ENCODE results near the gene MPIG6B.

The MPIG6B gene

DNA sequence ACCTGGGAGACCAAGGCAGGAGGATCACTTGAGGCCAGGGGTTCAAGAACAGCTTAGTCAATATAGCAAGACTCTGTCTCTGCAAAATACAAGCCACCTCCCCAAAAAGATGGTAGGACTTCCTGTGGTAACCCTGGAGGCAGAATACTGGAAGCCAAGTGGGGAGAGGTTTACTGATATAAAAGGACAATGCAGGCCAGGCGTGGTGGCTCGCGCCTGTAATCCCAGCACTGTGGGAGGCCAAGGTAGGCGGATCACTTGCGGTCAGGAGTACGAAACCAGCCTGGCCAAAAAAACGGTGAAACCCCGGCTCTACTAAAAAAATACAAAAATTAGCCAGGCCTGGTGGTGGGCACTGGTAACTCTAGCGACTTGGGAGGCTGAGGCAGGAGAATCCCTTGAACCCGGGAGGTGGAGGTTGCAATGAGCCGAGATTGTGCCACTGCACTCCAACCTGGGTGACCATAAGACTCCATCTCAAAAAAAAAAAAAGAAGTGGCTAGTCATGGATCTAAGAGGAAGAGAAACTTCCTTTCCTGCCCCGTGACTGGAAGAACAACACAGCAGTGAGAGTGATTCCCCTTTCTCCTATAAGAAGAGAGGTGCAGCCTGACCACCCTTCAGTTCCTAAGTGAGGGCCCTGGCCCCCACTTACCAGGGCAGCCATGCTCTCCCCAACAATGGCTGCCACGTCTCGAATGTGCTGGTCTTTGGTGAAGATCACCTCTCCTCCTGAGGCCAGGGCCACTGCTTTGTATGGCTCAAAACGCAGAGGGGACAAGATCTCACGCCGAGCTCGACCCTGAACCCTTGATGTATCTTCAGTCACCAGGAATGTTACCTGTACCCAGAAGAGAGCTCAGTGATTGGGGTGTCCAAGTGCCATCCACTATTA, 45.4 kb downstream of the MPIG6B start:
- DNase-seq (ENCODE audit: low spot score), result peak; percentile 43

DNA sequence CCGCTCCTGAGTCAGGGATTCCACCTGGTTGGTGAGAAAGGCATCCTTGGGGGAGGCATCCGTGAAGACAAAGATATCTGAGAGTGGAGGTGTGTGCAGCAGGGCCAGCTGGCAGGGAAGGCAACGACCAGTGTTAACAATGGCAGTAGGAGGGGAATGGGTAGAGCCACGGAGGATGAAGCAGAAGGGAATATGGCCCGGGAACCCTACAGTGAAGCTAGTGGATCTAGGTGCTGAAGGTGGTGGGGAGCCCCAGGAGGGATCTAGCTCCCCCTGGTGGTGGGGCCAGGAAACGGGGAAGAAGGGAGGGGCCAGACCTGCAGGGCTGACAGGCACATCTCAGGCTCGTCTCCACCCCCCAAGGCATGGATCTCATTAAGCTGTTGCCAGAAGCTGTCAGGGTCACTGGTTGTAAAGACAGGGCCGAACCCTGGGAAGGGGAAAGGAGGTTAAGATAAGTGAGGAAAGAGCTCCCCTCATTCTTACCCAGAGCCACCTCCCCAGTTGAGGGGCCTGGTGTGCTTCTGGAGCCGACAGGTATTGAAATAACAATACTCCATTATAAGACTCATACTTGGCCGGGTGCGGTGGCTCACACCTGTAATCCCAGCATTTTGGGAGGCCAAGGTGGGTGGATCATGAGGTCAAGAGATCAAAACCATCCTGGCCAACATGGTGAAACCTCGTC, 46.7 kb downstream of the MPIG6B start:
- DNase-seq (ENCODE audit: low spot score), result peak; percentile 31

DNA sequence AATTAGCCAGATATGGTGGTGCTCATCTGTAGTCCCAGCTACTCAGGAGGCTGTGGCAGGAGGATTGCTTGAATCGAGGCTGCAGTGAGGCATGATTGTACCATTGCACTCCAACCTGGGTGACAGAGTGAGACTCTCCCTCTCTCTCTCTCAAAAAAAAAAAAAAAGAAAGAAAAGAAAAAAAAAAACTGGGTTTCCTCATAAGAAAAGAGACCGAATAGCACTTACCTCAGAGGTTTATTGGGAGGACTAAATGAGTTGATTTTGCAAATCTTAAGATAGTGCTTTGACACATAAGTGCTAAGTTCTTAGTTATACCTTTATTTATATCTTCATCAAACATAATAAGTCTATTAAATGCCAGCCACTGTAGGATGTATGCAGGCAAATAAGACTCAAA, 47.7 kb downstream of the MPIG6B start:
- no peak for DNase-seq (ENCODE audit: low spot score)

DNA sequence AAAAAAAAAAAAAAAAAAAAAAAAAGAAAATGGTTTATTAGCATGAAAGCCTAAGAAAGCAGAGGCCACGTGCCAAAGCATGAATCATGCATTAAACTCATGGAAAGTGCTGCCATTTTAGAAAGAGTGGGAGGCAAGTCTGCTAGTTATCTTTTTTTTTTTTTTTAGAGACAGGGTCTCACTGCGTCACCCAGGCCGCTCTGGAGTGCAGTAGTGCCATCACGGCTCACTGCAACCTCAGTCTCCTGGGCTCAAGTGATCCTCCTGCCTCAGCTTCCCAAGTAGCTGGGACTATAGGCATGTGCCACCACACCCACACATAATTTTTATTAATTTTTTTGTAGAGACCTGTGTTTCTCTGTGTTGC, 48.8 kb downstream of the MPIG6B start:
- DNase-seq (ENCODE audit: low spot score), result no peak

DNA sequence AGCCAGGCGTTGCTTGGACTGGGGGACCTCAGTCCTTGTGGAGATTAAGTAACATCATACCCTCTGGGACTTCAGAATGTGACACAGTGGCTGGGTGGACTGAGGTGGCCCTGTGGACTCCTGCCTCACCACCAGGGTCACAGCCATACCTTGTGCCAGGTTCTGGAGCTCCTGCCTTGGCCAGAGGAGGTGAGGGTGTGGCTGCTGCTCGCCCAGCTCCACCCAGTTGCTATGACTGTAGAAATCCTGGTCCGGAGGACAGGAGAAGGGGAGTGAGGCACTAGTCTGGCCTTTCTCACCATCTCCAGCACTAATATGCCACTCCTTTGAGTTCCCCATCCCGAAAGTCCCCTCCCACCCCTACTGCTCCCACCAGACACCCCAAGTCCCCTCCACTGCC, 52.0 kb downstream of the MPIG6B start:
- DNase-seq (ENCODE audit: low spot score), result no peak

DNA sequence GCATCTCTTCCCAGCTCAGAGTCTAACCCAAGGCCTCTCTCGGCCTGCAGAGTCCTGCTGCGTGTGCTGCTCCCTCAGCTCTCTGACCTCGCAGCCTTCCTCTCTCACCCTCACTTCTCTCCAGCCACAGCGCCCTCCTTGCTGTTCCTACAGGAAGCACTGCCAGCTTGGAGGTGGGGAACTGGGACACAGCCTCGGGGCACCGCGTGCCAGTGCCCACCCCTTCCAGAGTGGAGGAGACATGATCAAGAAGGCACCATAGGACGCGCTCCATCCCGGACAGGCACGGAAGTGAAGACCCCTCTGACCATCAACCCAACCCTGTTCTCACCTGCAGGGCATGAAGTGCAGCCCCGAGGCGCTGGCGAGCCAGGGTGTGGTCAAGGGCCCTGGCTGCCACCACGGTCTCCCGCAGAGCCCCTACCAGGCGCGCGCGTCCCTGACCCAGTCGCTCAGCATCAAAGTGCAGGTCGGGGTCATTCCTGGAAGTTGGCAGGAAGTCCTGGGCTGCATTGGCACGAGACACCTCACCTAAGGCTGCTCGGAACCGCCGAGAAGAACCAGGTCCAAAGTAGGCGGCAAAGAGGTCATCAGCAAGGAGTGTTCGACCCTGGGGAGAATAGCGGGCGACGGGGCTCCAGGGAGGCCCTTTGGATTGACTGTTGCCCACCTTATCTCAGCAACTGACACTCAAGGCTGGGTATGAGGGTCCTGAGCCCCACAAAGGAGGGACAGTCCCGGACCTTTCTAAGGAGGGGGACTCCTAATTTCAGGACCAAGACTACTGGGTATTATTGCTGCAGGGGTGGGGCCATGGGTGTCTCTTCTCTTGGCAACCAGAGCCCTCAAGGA, 52.7 kb downstream of the MPIG6B start:
- DNase-seq (ENCODE audit: low spot score), result no peak
